Mammary epithelial cell (primary cell): ENCODE results near the gene STK24.

Source experiments
- CTCF ChIP-seq, 2 donors: IDR thresholded peaks in 1 of 2; conservative IDR thresholded peaks in 1 of 2; 2 replicates each; pipeline ENCODE4 v1.5.1; 2011 to 2012; ENCODE audit warnings: inconsistent platforms in 2 of 2, low read length in 2 of 2, mild to moderate bottlenecking in 2 of 2, control low read depth in 1 of 2, low read depth in 1 of 2; ENCODE audit not compliant: insufficient read depth in 1 of 2; ENCODE audit errors: extremely low read depth in 1 of 2
- EZH2 ChIP-seq: IDR thresholded peaks from 2 replicates; pipeline ENCODE4 v1.6.1; 2012; ENCODE audit warnings: low read length, inconsistent platforms, borderline replicate concordance

- no peak for TF ChIP-seq CTCF (conservative IDR thresholded peaks at IDR 0.05 in 1 of 2, IDR thresholded peaks at IDR 0.05 in 1 of 2; ENCODE audit: extremely low read depth in 1 of 2, insufficient read depth in 1 of 2, low read depth in 1 of 2, low read length in 2 of 2)
- no peak for TF ChIP-seq EZH2
Measured at GRCh38 chr13:98428256-98428966, 148.5 kb downstream of the STK24 start.
